IMR-90 (cell line): Measurements from ENCODE around the gene HPRT1. TPM values are rescaled to one million over a fixed set of nuclear protein-coding genes. Genes with fewer than 3 reads are reported as not detected.

Experiments
- ATAC-seq: fragments of 200-7000 bp; cut with Tn5 transposase; 2 replicates; pipeline ENCODE4 v1.9.1; 2020; ENCODE audit warnings: low read depth, mild to moderate bottlenecking, moderate library complexity
- BruUV-seq: library from RNA; stranded (reverse); fragments of 400-500 nt; replicated peaks from 2 replicates; lab custom pipeline; 2021; lab: Mats Ljungman, UMichigan
- CTCF ChIA-PET: fragments of 300-600 bp; formaldehyde crosslinking; extraction: SDS; loops from one replicate; lab custom pipeline; 2021; ENCODE audit warnings: antibody characterized with exemption; lab: Yijun Ruan, JAX
- POLR2A ChIA-PET: fragments of 300-600 bp; sonication (Branson Sonifier 250); formaldehyde crosslinking; loops from one replicate; lab custom pipeline; 2022; ENCODE audit warnings: antibody characterized with exemption; ENCODE audit not compliant: unreplicated experiment; lab: Charles Lee
- DNase-seq: peaks from one replicate; pipeline ENCODE4 v3.0.0; 2013
- H2AFZ ChIP-seq: replicated peaks from 2 replicates; pipeline ENCODE3; 2013; ENCODE audit warnings: low read length, mild to moderate bottlenecking; ENCODE audit not compliant: poor library complexity
- H2AK5ac ChIP-seq: 2 replicates; pipeline ENCODE4 v1.6.1; 2013; ENCODE audit warnings: low read depth, low read length, inconsistent platforms
- H2AK9ac ChIP-seq: replicated peaks from 2 replicates; pipeline ENCODE3; 2013; ENCODE audit warnings: mild to moderate bottlenecking, low read depth, low read length, moderate library complexity; ENCODE audit not compliant: poor library complexity
- H2BK120ac ChIP-seq: 2 replicates; pipeline ENCODE4 v1.6.1; 2013; ENCODE audit warnings: low read depth, low read length, inconsistent platforms
- H2BK15ac ChIP-seq: 3 replicates; pipeline ENCODE4 v1.6.1; 2013; ENCODE audit warnings: low read depth, low read length, inconsistent platforms
- H2BK20ac ChIP-seq: 2 replicates; pipeline ENCODE4 v1.6.1; 2013; ENCODE audit warnings: low read depth, mild to moderate bottlenecking, inconsistent platforms, low read length, moderate library complexity
- H2BK5ac ChIP-seq: 2 replicates; pipeline ENCODE4 v1.6.1; 2013; ENCODE audit warnings: mild to moderate bottlenecking, low read depth, low read length, inconsistent platforms; ENCODE audit not compliant: poor library complexity, severe bottlenecking
- H3K14ac ChIP-seq: replicated peaks from 2 replicates; pipeline ENCODE4 v1.6.1; 2013; ENCODE audit warnings: low read depth, low read length, inconsistent platforms
- H3K18ac ChIP-seq: 2 replicates; pipeline ENCODE4 v1.6.1; 2013; ENCODE audit warnings: low read depth, low read length, control low read depth
- H3K23ac ChIP-seq: 2 replicates; pipeline ENCODE4 v1.6.1; 2013; ENCODE audit warnings: low read depth, low read length, inconsistent platforms
- H3K27ac ChIP-seq: 2 replicates; pipeline ENCODE4 v1.5.1; 2013; ENCODE audit warnings: mild to moderate bottlenecking, control low read depth, low read length; ENCODE audit not compliant: insufficient read depth
- H3K27me3 ChIP-seq: 2 replicates; pipeline ENCODE4 v1.6.1; 2013; ENCODE audit warnings: low read length; ENCODE audit not compliant: control insufficient read depth, insufficient read depth
- H3K36me3 ChIP-seq: 2 replicates; pipeline ENCODE4 v1.6.1; 2013; ENCODE audit warnings: low read length, mixed read lengths; ENCODE audit not compliant: control insufficient read depth, insufficient read depth
- H3K4ac ChIP-seq: 2 replicates; pipeline ENCODE4 v1.6.1; 2013; ENCODE audit warnings: low read depth, low read length, inconsistent platforms
- H3K4me1 ChIP-seq: 2 replicates; pipeline ENCODE4 v1.6.1; 2013; ENCODE audit warnings: low read length, mixed read lengths; ENCODE audit not compliant: control insufficient read depth, insufficient read depth
- H3K4me2 ChIP-seq: 2 replicates; pipeline ENCODE4 v1.6.1; 2013; ENCODE audit warnings: low read depth, mild to moderate bottlenecking, control low read depth, low read length, moderate library complexity
- H3K4me3 ChIP-seq: 2 replicates; pipeline ENCODE4 v1.5.1; 2013; ENCODE audit warnings: low read depth, mild to moderate bottlenecking, control low read depth, low read length, moderate library complexity; ENCODE audit not compliant: insufficient read depth
- H3K56ac ChIP-seq: 2 replicates; pipeline ENCODE4 v1.6.1; 2013; ENCODE audit warnings: low read length, inconsistent platforms; ENCODE audit not compliant: insufficient read depth; ENCODE audit errors: extremely low read depth
- H3K79me1 ChIP-seq, 2 experiments: 2 replicates each; pipeline ENCODE4 v1.6.1; 2013; ENCODE audit warnings: low read length in 2 of 2, inconsistent platforms in 1 of 2, low read depth in 1 of 2
- H3K9ac ChIP-seq: 2 replicates; pipeline ENCODE4 v1.6.1; 2013; ENCODE audit warnings: low read depth, low read length, control low read depth
- H3K9me1 ChIP-seq: 2 replicates; pipeline ENCODE4 v1.6.1; 2013; ENCODE audit warnings: low read length, inconsistent platforms; ENCODE audit not compliant: insufficient read depth
- H3K9me3 ChIP-seq: 2 replicates; pipeline ENCODE4 v1.6.1; 2013; ENCODE audit warnings: low read length; ENCODE audit not compliant: control insufficient read depth, insufficient read depth
- H4K20me1 ChIP-seq: 2 replicates; pipeline ENCODE4 v1.6.1; 2013; ENCODE audit warnings: low read length, inconsistent platforms; ENCODE audit not compliant: insufficient read depth
- H4K5ac ChIP-seq: 2 replicates; pipeline ENCODE4 v1.6.1; 2013; ENCODE audit warnings: mild to moderate bottlenecking, low read depth, low read length, control low read depth
- H4K8ac ChIP-seq, 2 experiments: 2 replicates each; pipeline ENCODE4 v1.6.1; 2013; ENCODE audit warnings: low read depth in 2 of 2, low read length in 2 of 2, control low read depth in 1 of 2, inconsistent platforms in 1 of 2
- H4K91ac ChIP-seq: 2 replicates; pipeline ENCODE4 v1.6.1; 2013; ENCODE audit warnings: low read depth, low read length, inconsistent platforms; ENCODE audit not compliant: insufficient read depth
- BHLHE40 ChIP-seq: fragments of 150-350 bp; IDR thresholded peaks from 2 replicates; pipeline ENCODE4 v1.6.1; 2016; ENCODE audit warnings: mild to moderate bottlenecking, low read depth, low read length
- CEBPB ChIP-seq: IDR thresholded peaks from 2 replicates; pipeline ENCODE4 v1.6.1; 2012; ENCODE audit warnings: low read depth, low read length, improper control_type of control experiment
- CHD1 ChIP-seq: IDR thresholded peaks from 2 replicates; pipeline ENCODE4 v1.6.1; 2012; ENCODE audit warnings: low read depth, low read length, improper control_type of control experiment
- CTCF ChIP-seq: conservative IDR thresholded peaks from 2 replicates; pipeline ENCODE4 v1.5.1; 2012; ENCODE audit warnings: mild to moderate bottlenecking, low read depth, low read length, improper control_type of control experiment
- ELK1 ChIP-seq: fragments of 150-350 bp; IDR thresholded peaks from 2 replicates; pipeline ENCODE4 v1.6.1; 2016; ENCODE audit warnings: low read depth, mild to moderate bottlenecking, low read length, moderate library complexity, borderline replicate concordance
- FOS ChIP-seq: fragments of 150-350 bp; IDR thresholded peaks from 2 replicates; pipeline ENCODE4 v1.6.1; 2016; ENCODE audit warnings: low read depth, low read length
- MAFK ChIP-seq: IDR thresholded peaks from 2 replicates; pipeline ENCODE4 v1.6.1; 2012; ENCODE audit warnings: low read depth, low read length, improper control_type of control experiment
- MAZ ChIP-seq: IDR thresholded peaks from 2 replicates; pipeline ENCODE4 v1.6.1; 2012; ENCODE audit warnings: low read depth, mild to moderate bottlenecking, low read length, improper control_type of control experiment, moderate library complexity, borderline replicate concordance
- MXI1 ChIP-seq: IDR thresholded peaks from 2 replicates; pipeline ENCODE4 v1.6.1; 2012; ENCODE audit warnings: low read depth, mild to moderate bottlenecking, low read length, moderate library complexity, borderline replicate concordance
- NFE2L2 ChIP-seq: fragments of 150-350 bp; IDR thresholded peaks from 2 replicates; pipeline ENCODE4 v1.6.1; 2016; ENCODE audit warnings: low read depth, mild to moderate bottlenecking, low read length
- POLR2A ChIP-seq: IDR thresholded peaks from 2 replicates; pipeline ENCODE4 v1.6.1; 2012; ENCODE audit warnings: mild to moderate bottlenecking, low read depth, low read length
- RAD21 ChIP-seq: IDR thresholded peaks from 2 replicates; pipeline ENCODE4 v1.6.1; 2012; ENCODE audit warnings: low read length, improper control_type of control experiment
- RCOR1 ChIP-seq: IDR thresholded peaks from 2 replicates; pipeline ENCODE4 v1.6.1; 2012; ENCODE audit warnings: mild to moderate bottlenecking, low read length, improper control_type of control experiment; ENCODE audit not compliant: insufficient replicate concordance
- RFX5 ChIP-seq: IDR thresholded peaks from 2 replicates; pipeline ENCODE4 v1.8.0; 2012; ENCODE audit warnings: low read depth, mild to moderate bottlenecking, low read length, moderate library complexity
- SMC3 ChIP-seq: fragments of 150-350 bp; IDR thresholded peaks from 2 replicates; pipeline ENCODE4 v1.6.1; 2016; ENCODE audit warnings: low read depth, mild to moderate bottlenecking, antibody characterized with exemption, low read length, moderate library complexity
- USF2 ChIP-seq: fragments of 150-350 bp; IDR thresholded peaks from 2 replicates; pipeline ENCODE4 v1.6.1; 2017; ENCODE audit warnings: mild to moderate bottlenecking, antibody characterized with exemption, low read length, low read depth
- WGBS, 2 experiments: methylation state at CpG; one replicate each; pipeline versions ENCODE4 v1.1.5 to v1.1.7; 2013; ENCODE audit warnings: missing lambda C conversion rate in 2 of 2; ENCODE audit not compliant: insufficient read length in 1 of 2; ENCODE audit errors: extremely low coverage in 2 of 2; 5-methylcytosine and 5-hydroxymethylcytosine counted together
- dilution Hi-C: fragments of 300-500 bp; cut with HindIII; formaldehyde crosslinking; loops from one replicate; pipeline ENCODE4 v1.14.3; 2018; ENCODE audit warnings: low sequenced_read_pairs; ENCODE audit not compliant: unreplicated experiment
- in situ Hi-C: fragments of 300-500 bp; cut with MboI; formaldehyde crosslinking; loops from 3 replicates; pipeline ENCODE4 v1.14.3; 2019; ENCODE audit warnings: low sequenced_read_pairs, inconsistent platforms, mixed read lengths
- intact Hi-C: fragments of 100-400 bp; cut with micrococcal nuclease; formaldehyde crosslinking; loops from 2 replicates; pipeline ENCODE4 v1.10.0; 2022
- polyA plus RNA-seq, 3 experiments: library from polyadenylated mRNA; depleted of rRNA; stranded (reverse); fragments of >200 nt; gene quantifications; 2 replicates each; pipeline ENCODE4 v1.2.3, GENCODE V29; 2012; ENCODE audit warnings: low replicate concordance in 1 of 3
- total RNA-seq: library from RNA; depleted of rRNA; stranded (reverse); fragments of >200 nt; gene quantifications from 2 replicates; pipeline ENCODE4 v1.2.3, GENCODE V29; 2012

The HPRT1 gene
- total and polyA plus RNA-seq, 2 of the 4 experiments (the other 2 are of a cell fraction), result 7.0 to 30.3 TPM

GRCh38 chrX:134457708-134458107 is 2.3 kb upstream of the HPRT1 start:
- H3K4ac ChIP-seq, result no peak overlapping the region
- no peak overlapping the region for H3K23ac ChIP-seq
- H2BK15ac ChIP-seq, result no peak overlapping the region
- in situ Hi-C loops, result loop anchor here (25.0 kb wide), 1 partner anchor 555 kb away; the partner anchor contains the start of gene RTL8B
- no peak overlapping the region for H4K8ac ChIP-seq
- intact Hi-C loops, result no loop called here
- H3K36me3 ChIP-seq, result no peaks in the 10 kb centered on the region
- H4K91ac ChIP-seq, result no peak overlapping the region
- ATAC-seq (no peak), DNase-seq (no peak)
- H2AFZ ChIP-seq, result no peak overlapping the region
- H4K20me1 ChIP-seq, result no peaks in the 10 kb centered on the region
- no peak overlapping the region for H3K18ac ChIP-seq
- no peak overlapping the region for H3K9ac ChIP-seq
- H2BK120ac ChIP-seq, result no peak overlapping the region
- no peak overlapping the region for H3K4me3 ChIP-seq
- TF ChIP-seq ELK1, result no peak
- no peak for TF ChIP-seq RFX5
- TF ChIP-seq MAZ, result no peak
- no peak for TF ChIP-seq CHD1
- no peak for TF ChIP-seq POLR2A
- TF ChIP-seq FOS, result no peak
- TF ChIP-seq MAFK, result no peak
- TF ChIP-seq CEBPB, result no peak
- no peak for TF ChIP-seq CTCF
- no peak for TF ChIP-seq NFE2L2
- TF ChIP-seq MXI1, result no peak
- no peak for TF ChIP-seq BHLHE40
- TF ChIP-seq RCOR1, result no peak
- no peak for TF ChIP-seq RAD21
- no peak for TF ChIP-seq USF2
- no peak for TF ChIP-seq SMC3
- CTCF ChIA-PET, result no interaction called here
- H3K14ac ChIP-seq, result no peak overlapping the region
- POLR2A ChIA-PET, result no interaction called here
- no peak overlapping the region for H2BK20ac ChIP-seq
- no peak overlapping the region for H2AK5ac ChIP-seq
- 73% methylated on average over 2 of the region's 5 CpGs; no CpG with 5 or more reads in 1 of the 2 experiments for WGBS, 2 experiments
- dilution Hi-C loops, result no loop called here
- BruUV-seq, result no TSS peak
- no peaks in the 10 kb centered on the region for H3K9me3 ChIP-seq
- peaks cover 0 to 11% of the 10 kb centered on the region in 2 experiments; a peak in 2 of 4 replicates for H3K79me1 ChIP-seq
- no peaks in the 10 kb centered on the region; the same call in 1 of the 2 replicates for H3K4me1 ChIP-seq
- H3K4me2 ChIP-seq, result no peak overlapping the region
- no peaks in the 10 kb centered on the region for H3K9me1 ChIP-seq
- no peak overlapping the region for H4K5ac ChIP-seq
- no peaks in the 10 kb centered on the region for H3K27me3 ChIP-seq
- H3K56ac ChIP-seq, result no peak overlapping the region
- H3K27ac ChIP-seq, result no peak overlapping the region
- H2BK5ac ChIP-seq, result no peak overlapping the region
- no peak overlapping the region for H2AK9ac ChIP-seq
